GM12874 (cell line): ENCODE measurements around the gene SUPT4H1.

ENCODE experiments used
- TF ChIP-seq, protein P1 (sequence below): IDR thresholded peaks from 2 replicates; pipeline ENCODE4 v1.5.1; 2011; ENCODE audit warnings: low read depth, mild to moderate bottlenecking, control low read depth, low read length, moderate library complexity; ENCODE audit not compliant: insufficient read depth

Gene SUPT4H1

DNA sequence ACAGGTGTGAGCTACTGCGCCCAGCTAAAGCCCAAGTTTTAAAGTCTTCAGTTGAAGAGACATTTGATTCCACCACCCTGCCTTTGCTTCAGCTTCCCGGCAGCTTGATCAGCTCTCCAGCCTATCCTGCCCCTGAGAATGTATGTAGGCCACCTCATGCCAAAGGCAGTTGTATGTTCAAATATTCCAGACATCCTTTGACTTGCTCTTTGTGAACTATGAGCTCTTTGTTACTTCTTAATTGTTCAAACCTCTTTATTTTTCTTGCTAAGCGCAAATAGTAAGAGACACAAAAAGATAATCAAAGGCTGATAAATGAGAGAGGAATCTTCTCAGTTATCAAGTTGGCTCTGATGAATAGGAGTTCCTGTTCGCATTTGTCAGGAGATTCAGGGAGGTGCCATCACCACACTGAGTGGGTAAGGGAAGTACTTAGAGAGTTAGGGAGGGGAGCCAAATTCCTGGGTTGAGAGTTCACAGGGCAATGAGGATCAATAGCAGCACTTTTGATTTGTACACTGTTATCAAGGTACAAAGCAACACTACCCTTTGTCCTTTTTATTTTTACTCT, 32.0 kb upstream of the SUPT4H1 start:
- TF ChIP-seq, protein P1, sequence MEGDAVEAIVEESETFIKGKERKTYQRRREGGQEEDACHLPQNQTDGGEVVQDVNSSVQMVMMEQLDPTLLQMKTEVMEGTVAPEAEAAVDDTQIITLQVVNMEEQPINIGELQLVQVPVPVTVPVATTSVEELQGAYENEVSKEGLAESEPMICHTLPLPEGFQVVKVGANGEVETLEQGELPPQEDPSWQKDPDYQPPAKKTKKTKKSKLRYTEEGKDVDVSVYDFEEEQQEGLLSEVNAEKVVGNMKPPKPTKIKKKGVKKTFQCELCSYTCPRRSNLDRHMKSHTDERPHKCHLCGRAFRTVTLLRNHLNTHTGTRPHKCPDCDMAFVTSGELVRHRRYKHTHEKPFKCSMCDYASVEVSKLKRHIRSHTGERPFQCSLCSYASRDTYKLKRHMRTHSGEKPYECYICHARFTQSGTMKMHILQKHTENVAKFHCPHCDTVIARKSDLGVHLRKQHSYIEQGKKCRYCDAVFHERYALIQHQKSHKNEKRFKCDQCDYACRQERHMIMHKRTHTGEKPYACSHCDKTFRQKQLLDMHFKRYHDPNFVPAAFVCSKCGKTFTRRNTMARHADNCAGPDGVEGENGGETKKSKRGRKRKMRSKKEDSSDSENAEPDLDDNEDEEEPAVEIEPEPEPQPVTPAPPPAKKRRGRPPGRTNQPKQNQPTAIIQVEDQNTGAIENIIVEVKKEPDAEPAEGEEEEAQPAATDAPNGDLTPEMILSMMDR: no peak

DNA sequence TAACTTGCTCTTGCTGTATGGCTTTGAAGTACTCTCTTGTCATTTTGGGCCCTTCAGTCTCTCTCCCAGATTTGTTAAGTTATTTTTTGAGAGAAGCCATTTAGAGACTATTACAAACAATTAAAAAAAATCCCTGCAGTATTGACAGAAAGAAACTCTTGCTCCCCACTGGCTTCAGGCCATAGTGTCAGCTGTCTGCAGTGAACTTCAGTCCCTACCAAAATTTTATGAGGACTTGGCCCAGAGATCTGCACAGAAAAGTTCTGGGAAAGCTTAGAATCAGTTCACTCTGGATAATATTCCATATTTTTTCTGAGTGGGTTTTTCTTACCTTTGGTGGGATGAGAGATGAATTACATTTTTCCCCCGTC, 30.9 kb upstream of the SUPT4H1 start:
- TF ChIP-seq, protein P1: no peak

DNA sequence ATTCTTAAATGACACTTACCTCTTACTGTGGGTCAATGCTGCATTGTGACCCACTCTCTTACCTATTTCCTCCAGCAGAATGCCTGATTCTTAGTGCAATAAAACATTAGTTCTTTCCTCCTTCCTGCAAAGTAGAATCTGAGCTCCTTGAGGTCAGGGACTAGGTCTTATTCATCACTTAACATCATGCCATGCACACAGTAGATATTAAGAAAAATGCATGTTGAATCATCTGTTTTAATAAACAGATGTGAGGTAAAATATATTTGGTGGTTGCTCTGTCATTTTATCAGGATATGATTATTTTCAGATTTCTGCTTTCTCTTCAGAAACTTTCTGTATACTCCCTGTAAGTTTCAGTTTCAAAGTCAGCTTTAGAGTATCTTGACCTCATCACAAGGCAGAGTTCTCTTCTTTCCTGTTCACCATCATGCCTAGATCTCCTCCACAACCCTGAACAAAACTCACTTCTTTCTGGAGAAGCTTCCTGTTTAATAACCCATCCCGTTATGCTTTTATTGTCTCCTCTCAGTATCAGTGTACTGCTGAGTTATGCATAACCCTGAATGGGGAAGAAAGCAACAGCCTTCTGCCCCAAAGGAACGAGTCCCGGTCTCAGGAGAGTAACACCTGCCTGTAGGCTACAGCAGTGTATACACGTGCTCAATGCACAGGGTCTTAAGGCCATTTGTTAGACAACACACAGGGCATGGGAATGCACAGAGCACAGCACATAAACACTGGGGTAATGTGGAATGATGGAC, 30.3 kb upstream of the SUPT4H1 start:
- TF ChIP-seq, protein P1: no peak

DNA sequence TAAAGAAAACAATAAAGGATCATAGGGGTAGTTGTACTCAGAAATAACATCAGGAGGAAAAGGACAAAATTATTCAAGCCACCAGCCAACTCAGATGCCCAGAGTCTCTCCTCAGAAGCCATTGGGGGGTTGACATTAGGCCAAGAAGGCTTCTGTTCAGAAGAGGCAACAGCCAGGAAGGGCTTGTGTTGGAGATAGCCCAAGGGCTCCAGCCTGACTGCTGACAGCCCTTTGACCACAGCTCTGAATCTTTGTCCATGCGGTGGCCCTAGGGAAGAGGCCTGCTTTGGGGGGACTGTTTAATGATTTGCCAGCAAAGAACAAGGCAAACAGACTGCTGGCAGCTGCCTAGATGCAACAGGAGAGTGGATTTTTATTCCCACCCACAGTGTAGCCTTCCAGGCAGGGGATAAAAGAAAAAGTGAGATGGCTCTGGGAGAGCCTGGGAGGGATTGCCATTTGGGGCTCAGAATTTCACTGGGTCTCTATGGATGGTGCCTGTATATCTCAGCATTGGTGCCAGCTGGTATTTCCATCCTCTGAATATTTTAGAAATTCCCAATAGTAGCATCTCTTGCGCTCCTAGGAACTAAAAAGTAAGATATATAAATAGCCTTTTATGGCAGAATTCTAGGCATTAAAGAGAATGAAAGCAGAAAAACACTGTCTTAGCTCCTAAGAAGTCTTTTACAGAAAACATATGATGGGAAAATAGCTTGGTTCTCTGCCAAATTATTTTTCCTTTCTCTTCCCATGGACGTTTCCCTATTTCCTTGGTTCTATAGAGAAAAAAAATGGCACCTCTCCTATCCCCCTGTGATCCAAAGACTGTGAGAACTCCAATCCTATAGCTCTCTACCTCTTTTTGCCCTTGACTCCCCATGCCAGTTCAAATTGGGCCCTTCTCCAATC, 29.4 kb upstream of the SUPT4H1 start:
- TF ChIP-seq, protein P1: no peak

DNA sequence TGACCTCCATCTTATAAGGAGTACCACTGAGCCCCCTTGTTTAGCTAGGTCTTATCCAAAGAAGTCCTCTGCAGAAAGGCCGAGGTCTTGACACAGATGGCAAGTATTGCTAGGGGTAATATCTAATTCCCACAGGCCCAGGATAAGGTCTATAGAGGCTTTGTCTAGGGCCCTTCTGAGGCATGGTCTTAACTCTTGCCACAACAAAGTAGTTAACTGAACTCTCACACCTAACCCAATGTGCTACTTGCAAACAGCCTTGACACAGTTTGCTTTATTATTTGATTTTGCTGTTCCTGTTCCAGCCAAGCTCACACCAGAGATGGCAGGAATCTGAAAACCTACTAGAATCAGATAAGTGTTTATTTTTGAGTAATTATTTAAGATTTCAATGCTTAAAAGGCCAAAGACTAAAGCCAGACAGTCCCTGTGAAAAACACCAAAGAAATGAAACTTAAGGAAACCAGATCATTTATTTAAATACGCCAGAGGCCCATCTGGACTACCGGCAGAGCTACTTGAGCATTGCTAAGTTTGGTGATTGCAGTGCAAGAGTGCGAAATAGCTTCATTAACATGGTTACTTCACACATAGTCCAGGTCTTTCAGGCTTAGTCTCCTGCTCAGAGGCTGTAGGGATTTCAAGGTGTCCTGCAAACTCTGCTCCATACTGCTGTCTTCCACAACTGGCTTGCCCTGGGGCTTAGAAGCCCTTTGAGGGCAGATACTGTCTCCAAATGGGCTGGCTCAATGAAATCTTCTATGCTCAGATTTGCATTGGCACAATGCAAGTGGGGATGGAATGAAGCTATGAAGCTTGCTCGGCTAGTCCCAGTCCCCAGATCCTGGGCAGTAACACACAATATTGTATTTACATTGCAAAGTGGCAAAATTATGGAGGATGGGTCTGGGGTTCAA, 28.5 kb upstream of the SUPT4H1 start:
- TF ChIP-seq, protein P1: no peak

DNA sequence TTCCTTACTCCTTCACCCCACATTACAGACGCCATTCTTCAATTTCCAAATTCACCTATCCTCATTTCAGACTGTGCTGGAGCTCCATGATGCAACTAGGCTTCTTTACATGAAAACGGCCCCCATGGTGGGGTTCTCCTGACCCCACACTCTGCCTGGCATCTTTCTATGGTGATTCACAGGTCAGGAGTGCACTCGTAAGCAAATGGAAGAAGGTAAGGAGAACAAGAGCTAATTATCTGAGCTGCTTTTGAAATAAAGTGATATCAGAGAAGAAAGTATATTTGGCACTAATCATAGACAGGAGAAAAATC, 27.5 kb upstream of the SUPT4H1 start:
- TF ChIP-seq, protein P1: no peak
